HG02870 (cell line): Measurements from ENCODE around the gene ATOH8.
"Not testable (repeated sequence)": the region's sequence is repeated elsewhere in the genome, so short reads cannot be mapped to it uniquely, and the experiment has no call there.

Source experiments
- ATAC-seq: cut with Tn5 transposase; IDR thresholded peaks from one replicate; pipeline ENCODE4 v1.9.1; 2021; ENCODE audit warnings: mild to moderate bottlenecking, moderate library complexity; ENCODE audit not compliant: unreplicated experiment

The ATOH8 gene

GRCh38 chr2:85753525-85754312 is at the start of gene ATOH8:
Gene ATOH8 (plus strand): TSS chr2:85753991. CDS start chr2:85754190, 199 bp downstream.
- no peak for ATAC-seq

- no peak for ATAC-seq
Observed at GRCh38 chr2:85704038-85704437, 49.8 kb upstream of the ATOH8 start.

GRCh38 chr2:85704800-85705679 is 48.8 kb upstream of the ATOH8 start:
- peak; percentile 65 for ATAC-seq

- ATAC-seq = no peak
Observed at GRCh38 chr2:85705680-85706039, 48.1 kb upstream of the ATOH8 start.

- no peak for ATAC-seq
Observed at GRCh38 chr2:85706063-85706462, 47.7 kb upstream of the ATOH8 start.

- ATAC-seq = no peak
Observed at GRCh38 chr2:85706599-85707296, 47.0 kb upstream of the ATOH8 start.

- ATAC-seq = peak; percentile 40
Observed at GRCh38 chr2:85707304-85707703, 46.5 kb upstream of the ATOH8 start.

GRCh38 chr2:85708641-85709040 is 45.1 kb upstream of the ATOH8 start:
- no peak for ATAC-seq

- ATAC-seq = no peak
Observed at GRCh38 chr2:85709401-85709811, 44.4 kb upstream of the ATOH8 start.

- no peak for ATAC-seq
Observed at GRCh38 chr2:85710687-85711577, 42.9 kb upstream of the ATOH8 start.

- ATAC-seq = no peak
Observed at GRCh38 chr2:85711578-85712060, 42.2 kb upstream of the ATOH8 start.

- no peak for ATAC-seq
Observed at GRCh38 chr2:85712336-85712735, 41.5 kb upstream of the ATOH8 start.

- ATAC-seq = no peak
Observed at GRCh38 chr2:85712849-85713612, 40.8 kb upstream of the ATOH8 start.

GRCh38 chr2:85713836-85714235 is 40.0 kb upstream of the ATOH8 start:
- ATAC-seq = no peak

- ATAC-seq = not testable (repeated sequence)
Observed at GRCh38 chr2:85714421-85714820, 39.4 kb upstream of the ATOH8 start.

GRCh38 chr2:85714841-85715240 is 39.0 kb upstream of the ATOH8 start:
- no peak for ATAC-seq

- ATAC-seq = no peak
Observed at GRCh38 chr2:85716346-85716914, 37.4 kb upstream of the ATOH8 start.

GRCh38 chr2:85717308-85718008 is 36.3 kb upstream of the ATOH8 start:
- ATAC-seq = no peak

- no peak for ATAC-seq
Observed at GRCh38 chr2:85718009-85718391, 35.8 kb upstream of the ATOH8 start.
